HEK293 (cell line): Measurements from ENCODE around the gene FRYL.

Experiments used
- CTCF ChIA-PET: fragments of 350-600 bp; formaldehyde crosslinking; extraction: SDS; loops from one replicate; lab custom pipeline; 2021; ENCODE audit warnings: antibody characterized with exemption; lab: Yijun Ruan, JAX
- POLR2A ChIA-PET: fragments of 300-600 bp; formaldehyde crosslinking; extraction: SDS; loops from one replicate; lab custom pipeline; 2020; ENCODE audit warnings: antibody characterized with exemption, inconsistent platforms; lab: Yijun Ruan, JAX
- H3K27ac ChIP-seq: fragments of 200-500 bp; sonication (Bioruptor generic); 2 replicates; pipeline ENCODE4 v1.5.1; 2014; ENCODE audit warnings: low read depth, low read length, control low read depth, inconsistent platforms; ENCODE audit errors: extremely low read depth
- H3K36me3 ChIP-seq, 2 experiments: fragments of 200-500 bp in 1 of 2; sonication (Bioruptor generic) in 1 of 2; 1 replicate in 1 of 2; 2 replicates in 1 of 2; pipeline ENCODE4 v1.5.1; 2014 to 2017; ENCODE audit warnings: inconsistent platforms in 2 of 2, low read length in 2 of 2; ENCODE audit not compliant: control insufficient read depth in 2 of 2, insufficient read depth in 1 of 2
- H3K4me1 ChIP-seq: fragments of 200-500 bp; sonication (Bioruptor generic); 2 replicates; pipeline ENCODE4 v1.5.1; 2014; ENCODE audit warnings: mild to moderate bottlenecking, low read length, inconsistent platforms; ENCODE audit not compliant: control insufficient read depth, insufficient read depth
- H3K4me3 ChIP-seq: 2 replicates; pipeline ENCODE4 v1.5.1; 2011; ENCODE audit warnings: low read depth, mild to moderate bottlenecking, control low read depth, low read length, moderate library complexity
- H3K9me3 ChIP-seq: fragments of 200-500 bp; sonication (Bioruptor generic); 2 replicates; pipeline ENCODE4 v1.5.1; 2014; ENCODE audit warnings: low read depth, low read length, inconsistent platforms; ENCODE audit not compliant: control insufficient read depth, insufficient read depth
- GLIS1 ChIP-seq: fragments of 450-650 bp; formaldehyde crosslinking; IDR thresholded peaks from 2 replicates; pipeline ENCODE4 v1.5.1; 2016; ENCODE audit warnings: missing biosample characterization, missing genetic modification characterization
- GLIS2 ChIP-seq: fragments of 450-650 bp; formaldehyde crosslinking; IDR thresholded peaks from 2 replicates; pipeline ENCODE4 v1.5.1; 2016; ENCODE audit warnings: missing biosample characterization, missing genetic modification characterization
- KLF1 ChIP-seq: fragments of 450-650 bp; formaldehyde crosslinking; IDR thresholded peaks from 2 replicates; pipeline ENCODE4 v1.5.1; 2016; ENCODE audit warnings: missing biosample characterization, missing genetic modification characterization
- KLF7 ChIP-seq: fragments of 450-650 bp; formaldehyde crosslinking; IDR thresholded peaks from 2 replicates; pipeline ENCODE4 v1.5.1; 2016; ENCODE audit warnings: missing biosample characterization, missing genetic modification characterization, borderline replicate concordance
- MYNN ChIP-seq: fragments of 450-650 bp; formaldehyde crosslinking; IDR thresholded peaks from 2 replicates; pipeline ENCODE4 v1.5.1; 2016; ENCODE audit warnings: missing biosample characterization, missing genetic modification characterization, borderline replicate concordance
- OVOL3 ChIP-seq: fragments of 450-650 bp; formaldehyde crosslinking; IDR thresholded peaks from 2 replicates; pipeline ENCODE4 v1.5.1; 2016; ENCODE audit warnings: missing biosample characterization, missing genetic modification characterization
- ZEB2 ChIP-seq: fragments of 450-650 bp; formaldehyde crosslinking; IDR thresholded peaks from 2 replicates; pipeline ENCODE4 v1.5.1; 2016; ENCODE audit warnings: missing biosample characterization, missing genetic modification characterization
- ZNF19 ChIP-seq: fragments of 450-650 bp; formaldehyde crosslinking; IDR thresholded peaks from 2 replicates; pipeline ENCODE4; 2016; ENCODE audit warnings: missing biosample characterization, missing genetic modification characterization, low read depth
- ZNF221 ChIP-seq: fragments of 450-650 bp; formaldehyde crosslinking; IDR thresholded peaks from 2 replicates; pipeline ENCODE4 v1.5.1; 2017; ENCODE audit warnings: missing biosample characterization, missing genetic modification characterization, borderline replicate concordance
- ZNF350 ChIP-seq: fragments of 450-650 bp; formaldehyde crosslinking; IDR thresholded peaks from 2 replicates; pipeline ENCODE4 v1.5.0; 2017; ENCODE audit warnings: missing biosample characterization, mild to moderate bottlenecking, missing genetic modification characterization
- ZNF561 ChIP-seq: fragments of 450-650 bp; IDR thresholded peaks from 2 replicates; pipeline ENCODE4 v1.5.1; 2018; ENCODE audit warnings: missing biosample characterization, missing genetic modification characterization, borderline replicate concordance
- ZNF76 ChIP-seq: fragments of 450-650 bp; formaldehyde crosslinking; IDR thresholded peaks from 2 replicates; pipeline ENCODE4; 2016; ENCODE audit warnings: low read depth, missing biosample characterization, missing genetic modification characterization, borderline replicate concordance
- ZSCAN30 ChIP-seq: fragments of 450-650 bp; IDR thresholded peaks from 2 replicates; pipeline ENCODE4 v1.5.1; 2018; ENCODE audit warnings: missing biosample characterization, mild to moderate bottlenecking, missing genetic modification characterization, moderate library complexity
- TF ChIP-seq, protein P1 (sequence below): fragments of 450-650 bp; formaldehyde crosslinking; IDR thresholded peaks from 2 replicates; pipeline ENCODE4 v1.5.0; 2017; ENCODE audit warnings: missing biosample characterization, missing genetic modification characterization, borderline replicate concordance
- TF ChIP-seq, protein P2 (sequence below): fragments of 450-650 bp; formaldehyde crosslinking; conservative IDR thresholded peaks from 2 replicates; pipeline ENCODE4 v1.5.1; 2016; ENCODE audit warnings: low read depth, missing biosample characterization, missing genetic modification characterization
- TF ChIP-seq, protein P3 (sequence below): fragments of 450-650 bp; formaldehyde crosslinking; IDR thresholded peaks from 2 replicates; pipeline ENCODE4 v1.5.1; 2017; ENCODE audit warnings: missing biosample characterization, missing genetic modification characterization
- TF ChIP-seq, protein P4 (sequence below): fragments of 450-650 bp; formaldehyde crosslinking; IDR thresholded peaks from 2 replicates; pipeline ENCODE4 v1.5.1; 2016; ENCODE audit warnings: missing biosample characterization, missing genetic modification characterization
- TF ChIP-seq, protein P5 (sequence below): fragments of 450-650 bp; formaldehyde crosslinking; IDR thresholded peaks from 2 replicates; pipeline ENCODE4 v1.5.1; 2017; ENCODE audit warnings: missing biosample characterization, missing genetic modification characterization
- TF ChIP-seq, protein P6 (sequence below): fragments of 450-650 bp; formaldehyde crosslinking; IDR thresholded peaks from 2 replicates; pipeline ENCODE4 v1.5.1; 2016; ENCODE audit warnings: missing biosample characterization, missing genetic modification characterization

The FRYL gene

DNA sequence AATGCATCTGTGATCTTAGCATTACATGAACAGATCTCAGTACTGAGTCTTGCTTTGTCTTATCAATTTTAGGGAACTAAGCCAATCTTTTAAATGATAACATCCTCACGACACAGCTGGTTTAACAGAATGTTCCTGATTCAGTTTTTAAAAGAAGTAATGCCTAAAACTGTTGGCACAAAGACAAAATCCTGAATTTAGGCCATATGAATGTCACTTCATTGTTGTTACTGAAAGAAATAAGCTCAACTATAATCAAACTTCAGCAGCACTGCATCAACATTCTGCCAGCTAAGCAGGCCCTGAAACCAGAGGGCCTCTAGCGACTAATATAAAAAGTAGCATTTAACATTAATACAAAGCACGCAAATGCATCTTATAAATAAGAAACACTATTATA, 130.6 kb downstream of the FRYL start (continued):
- TF ChIP-seq, protein P1, sequence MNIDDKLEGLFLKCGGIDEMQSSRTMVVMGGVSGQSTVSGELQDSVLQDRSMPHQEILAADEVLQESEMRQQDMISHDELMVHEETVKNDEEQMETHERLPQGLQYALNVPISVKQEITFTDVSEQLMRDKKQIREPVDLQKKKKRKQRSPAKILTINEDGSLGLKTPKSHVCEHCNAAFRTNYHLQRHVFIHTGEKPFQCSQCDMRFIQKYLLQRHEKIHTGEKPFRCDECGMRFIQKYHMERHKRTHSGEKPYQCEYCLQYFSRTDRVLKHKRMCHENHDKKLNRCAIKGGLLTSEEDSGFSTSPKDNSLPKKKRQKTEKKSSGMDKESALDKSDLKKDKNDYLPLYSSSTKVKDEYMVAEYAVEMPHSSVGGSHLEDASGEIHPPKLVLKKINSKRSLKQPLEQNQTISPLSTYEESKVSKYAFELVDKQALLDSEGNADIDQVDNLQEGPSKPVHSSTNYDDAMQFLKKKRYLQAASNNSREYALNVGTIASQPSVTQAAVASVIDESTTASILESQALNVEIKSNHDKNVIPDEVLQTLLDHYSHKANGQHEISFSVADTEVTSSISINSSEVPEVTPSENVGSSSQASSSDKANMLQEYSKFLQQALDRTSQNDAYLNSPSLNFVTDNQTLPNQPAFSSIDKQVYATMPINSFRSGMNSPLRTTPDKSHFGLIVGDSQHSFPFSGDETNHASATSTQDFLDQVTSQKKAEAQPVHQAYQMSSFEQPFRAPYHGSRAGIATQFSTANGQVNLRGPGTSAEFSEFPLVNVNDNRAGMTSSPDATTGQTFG (tag by site-specific recombination) = no peak
- no peak for TF ChIP-seq ZEB2 (tag by site-specific recombination)
- TF ChIP-seq, protein P2, sequence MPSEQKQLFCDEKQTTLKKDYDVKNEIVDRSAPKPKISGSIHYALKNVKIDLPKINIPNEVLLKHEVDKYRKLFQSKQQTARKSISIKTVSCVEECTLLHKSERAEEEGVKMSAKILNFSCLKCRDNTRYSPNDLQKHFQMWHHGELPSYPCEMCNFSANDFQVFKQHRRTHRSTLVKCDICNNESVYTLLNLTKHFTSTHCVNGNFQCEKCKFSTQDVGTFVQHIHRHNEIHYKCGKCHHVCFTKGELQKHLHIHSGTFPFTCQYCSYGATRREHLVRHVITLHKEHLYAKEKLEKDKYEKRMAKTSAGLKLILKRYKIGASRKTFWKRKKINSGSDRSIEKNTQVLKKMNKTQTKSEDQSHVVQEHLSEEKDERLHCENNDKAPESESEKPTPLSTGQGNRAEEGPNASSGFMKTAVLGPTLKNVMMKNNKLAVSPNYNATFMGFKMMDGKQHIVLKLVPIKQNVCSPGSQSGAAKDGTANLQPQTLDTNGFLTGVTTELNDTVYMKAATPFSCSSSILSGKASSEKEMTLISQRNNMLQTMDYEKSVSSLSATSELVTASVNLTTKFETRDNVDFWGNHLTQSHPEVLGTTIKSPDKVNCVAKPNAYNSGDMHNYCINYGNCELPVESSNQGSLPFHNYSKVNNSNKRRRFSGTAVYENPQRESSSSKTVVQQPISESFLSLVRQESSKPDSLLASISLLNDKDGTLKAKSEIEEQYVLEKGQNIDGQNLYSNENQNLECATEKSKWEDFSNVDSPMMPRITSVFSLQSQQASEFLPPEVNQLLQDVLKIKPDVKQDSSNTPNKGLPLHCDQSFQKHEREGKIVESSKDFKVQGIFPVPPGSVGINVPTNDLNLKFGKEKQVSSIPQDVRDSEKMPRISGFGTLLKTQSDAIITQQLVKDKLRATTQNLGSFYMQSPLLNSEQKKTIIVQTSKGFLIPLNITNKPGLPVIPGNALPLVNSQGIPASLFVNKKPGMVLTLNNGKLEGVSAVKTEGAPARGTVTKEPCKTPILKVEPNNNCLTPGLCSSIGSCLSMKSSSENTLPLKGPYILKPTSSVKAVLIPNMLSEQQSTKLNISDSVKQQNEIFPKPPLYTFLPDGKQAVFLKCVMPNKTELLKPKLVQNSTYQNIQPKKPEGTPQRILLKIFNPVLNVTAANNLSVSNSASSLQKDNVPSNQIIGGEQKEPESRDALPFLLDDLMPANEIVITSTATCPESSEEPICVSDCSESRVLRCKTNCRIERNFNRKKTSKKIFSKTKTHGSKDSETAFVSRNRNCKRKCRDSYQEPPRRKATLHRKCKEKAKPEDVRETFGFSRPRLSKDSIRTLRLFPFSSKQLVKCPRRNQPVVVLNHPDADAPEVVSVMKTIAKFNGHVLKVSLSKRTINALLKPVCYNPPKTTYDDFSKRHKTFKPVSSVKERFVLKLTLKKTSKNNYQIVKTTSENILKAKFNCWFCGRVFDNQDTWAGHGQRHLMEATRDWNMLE (tag by site-specific recombination) = no peak
- TF ChIP-seq, protein P3, sequence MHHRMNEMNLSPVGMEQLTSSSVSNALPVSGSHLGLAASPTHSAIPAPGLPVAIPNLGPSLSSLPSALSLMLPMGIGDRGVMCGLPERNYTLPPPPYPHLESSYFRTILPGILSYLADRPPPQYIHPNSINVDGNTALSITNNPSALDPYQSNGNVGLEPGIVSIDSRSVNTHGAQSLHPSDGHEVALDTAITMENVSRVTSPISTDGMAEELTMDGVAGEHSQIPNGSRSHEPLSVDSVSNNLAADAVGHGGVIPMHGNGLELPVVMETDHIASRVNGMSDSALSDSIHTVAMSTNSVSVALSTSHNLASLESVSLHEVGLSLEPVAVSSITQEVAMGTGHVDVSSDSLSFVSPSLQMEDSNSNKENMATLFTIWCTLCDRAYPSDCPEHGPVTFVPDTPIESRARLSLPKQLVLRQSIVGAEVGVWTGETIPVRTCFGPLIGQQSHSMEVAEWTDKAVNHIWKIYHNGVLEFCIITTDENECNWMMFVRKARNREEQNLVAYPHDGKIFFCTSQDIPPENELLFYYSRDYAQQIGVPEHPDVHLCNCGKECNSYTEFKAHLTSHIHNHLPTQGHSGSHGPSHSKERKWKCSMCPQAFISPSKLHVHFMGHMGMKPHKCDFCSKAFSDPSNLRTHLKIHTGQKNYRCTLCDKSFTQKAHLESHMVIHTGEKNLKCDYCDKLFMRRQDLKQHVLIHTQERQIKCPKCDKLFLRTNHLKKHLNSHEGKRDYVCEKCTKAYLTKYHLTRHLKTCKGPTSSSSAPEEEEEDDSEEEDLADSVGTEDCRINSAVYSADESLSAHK (tag by site-specific recombination) = no peak
- TF ChIP-seq, protein P4, sequence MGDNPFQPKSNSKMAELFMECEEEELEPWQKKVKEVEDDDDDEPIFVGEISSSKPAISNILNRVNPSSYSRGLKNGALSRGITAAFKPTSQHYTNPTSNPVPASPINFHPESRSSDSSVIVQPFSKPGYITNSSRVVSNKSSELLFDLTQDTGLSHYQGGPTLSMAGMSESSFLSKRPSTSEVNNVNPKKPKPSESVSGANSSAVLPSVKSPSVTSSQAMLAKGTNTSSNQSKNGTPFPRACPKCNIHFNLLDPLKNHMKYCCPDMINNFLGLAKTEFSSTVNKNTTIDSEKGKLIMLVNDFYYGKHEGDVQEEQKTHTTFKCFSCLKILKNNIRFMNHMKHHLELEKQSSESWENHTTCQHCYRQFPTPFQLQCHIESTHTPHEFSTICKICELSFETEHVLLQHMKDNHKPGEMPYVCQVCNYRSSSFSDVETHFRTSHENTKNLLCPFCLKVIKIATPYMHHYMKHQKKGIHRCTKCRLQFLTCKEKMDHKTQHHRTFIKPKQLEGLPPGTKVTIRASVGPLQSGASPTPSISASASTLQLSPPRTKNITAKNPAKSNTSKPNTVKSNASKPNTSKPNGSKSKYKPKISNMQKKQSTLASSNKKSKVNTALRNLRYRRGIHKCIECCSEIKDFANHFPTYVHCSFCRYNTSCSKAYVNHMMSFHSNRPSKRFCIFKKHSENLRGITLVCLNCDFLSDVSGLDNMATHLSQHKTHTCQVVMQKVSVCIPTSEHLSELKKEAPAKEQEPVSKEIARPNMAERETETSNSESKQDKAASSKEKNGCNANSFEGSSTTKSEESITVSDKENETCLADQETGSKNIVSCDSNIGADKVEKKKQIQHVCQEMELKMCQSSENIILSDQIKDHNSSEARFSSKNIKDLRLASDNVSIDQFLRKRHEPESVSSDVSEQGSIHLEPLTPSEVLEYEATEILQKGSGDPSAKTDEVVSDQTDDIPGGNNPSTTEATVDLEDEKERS (tag by site-specific recombination) = no peak
- TF ChIP-seq ZNF561 = no peak
- TF ChIP-seq ZNF350 (tag by site-specific recombination) = no peak
- TF ChIP-seq OVOL3 = no peak
- TF ChIP-seq, protein P5, sequence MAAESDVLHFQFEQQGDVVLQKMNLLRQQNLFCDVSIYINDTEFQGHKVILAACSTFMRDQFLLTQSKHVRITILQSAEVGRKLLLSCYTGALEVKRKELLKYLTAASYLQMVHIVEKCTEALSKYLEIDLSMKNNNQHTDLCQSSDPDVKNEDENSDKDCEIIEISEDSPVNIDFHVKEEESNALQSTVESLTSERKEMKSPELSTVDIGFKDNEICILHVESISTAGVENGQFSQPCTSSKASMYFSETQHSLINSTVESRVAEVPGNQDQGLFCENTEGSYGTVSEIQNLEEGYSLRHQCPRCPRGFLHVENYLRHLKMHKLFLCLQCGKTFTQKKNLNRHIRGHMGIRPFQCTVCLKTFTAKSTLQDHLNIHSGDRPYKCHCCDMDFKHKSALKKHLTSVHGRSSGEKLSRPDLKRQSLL (tag by site-specific recombination) = no peak
- TF ChIP-seq ZNF19 (tag by site-specific recombination) = no peak
- TF ChIP-seq GLIS1 = no peak

DNA sequence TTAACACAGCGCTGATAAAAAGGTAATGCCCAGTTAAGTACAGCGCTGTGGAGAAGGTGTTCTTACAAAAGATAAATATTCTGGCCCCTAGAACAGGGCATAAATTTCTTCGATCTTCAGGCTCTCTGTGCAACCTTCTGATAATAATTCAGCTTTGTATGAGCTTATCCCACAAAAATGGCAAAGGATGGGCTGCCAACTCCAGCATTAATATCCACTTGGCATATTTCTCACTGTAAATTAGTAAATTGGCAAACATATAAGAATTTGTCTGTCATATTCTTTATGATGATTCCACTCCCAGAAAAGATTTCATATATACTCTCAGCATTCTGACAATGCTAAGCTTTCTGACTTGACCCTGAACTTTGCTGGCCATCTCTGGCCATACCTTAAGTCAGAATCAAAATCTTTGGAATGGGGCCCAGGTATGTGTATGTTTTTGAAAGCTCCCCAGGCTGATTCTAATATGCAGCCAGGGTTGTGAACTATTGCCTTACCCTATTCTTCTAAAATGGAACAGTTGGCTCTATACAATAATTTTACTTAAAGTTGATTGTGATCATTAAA, 134.8 kb downstream of the FRYL start:
- ChIA-PET POLR2A (interaction anchor here (0.6 kb wide), 1 partner anchor 135 kb away, joined by 4 read pairs; the partner anchor contains the start of gene FRYL), CTCF (no interaction called here)
- no peak for TF ChIP-seq GLIS2
- no peak for TF ChIP-seq ZNF76 (tag by site-specific recombination)
- no peak for TF ChIP-seq KLF7 (tag by site-specific recombination)
- TF ChIP-seq, protein P6, sequence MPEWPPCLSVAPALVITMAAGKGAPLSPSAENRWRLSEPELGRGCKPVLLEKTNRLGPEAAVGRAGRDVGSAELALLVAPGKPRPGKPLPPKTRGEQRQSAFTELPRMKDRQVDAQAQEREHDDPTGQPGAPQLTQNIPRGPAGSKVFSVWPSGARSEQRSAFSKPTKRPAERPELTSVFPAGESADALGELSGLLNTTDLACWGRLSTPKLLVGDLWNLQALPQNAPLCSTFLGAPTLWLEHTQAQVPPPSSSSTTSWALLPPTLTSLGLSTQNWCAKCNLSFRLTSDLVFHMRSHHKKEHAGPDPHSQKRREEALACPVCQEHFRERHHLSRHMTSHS (tag by site-specific recombination) = no peak
- no peak for TF ChIP-seq MYNN (tag by site-specific recombination)
- no peak for TF ChIP-seq ZSCAN30
- no peak for TF ChIP-seq KLF1 (tag by site-specific recombination)
- no peak for TF ChIP-seq ZNF221

More for the DNA sequence above, 134.8 kb downstream of the FRYL start:
- no peaks in the 10 kb centered on the region for H3K36me3 ChIP-seq
- no peak overlapping the region for H3K27ac ChIP-seq
- no peaks in the 10 kb centered on the region for H3K4me1 ChIP-seq
- no peak overlapping the region for H3K4me3 ChIP-seq
- H3K9me3 ChIP-seq = no peaks in the 10 kb centered on the region
